PC-9 (cell line): ENCODE data around the gene SFT2D3.

Experiments used
- EZH2 ChIP-seq: fragments of 200-600 bp; sonication (generic); IDR thresholded peaks from 2 replicates; pipeline ENCODE4 v1.8.0; 2017; ENCODE audit warnings: antibody characterized with exemption, low read depth
- TF ChIP-seq, protein P1 (sequence below): fragments of 200-600 bp; sonication (generic); conservative IDR thresholded peaks from 2 replicates; pipeline ENCODE4 v1.6.1; 2017; ENCODE audit warnings: mixed run types, antibody characterized with exemption, mild to moderate bottlenecking, moderate library complexity

DNA sequence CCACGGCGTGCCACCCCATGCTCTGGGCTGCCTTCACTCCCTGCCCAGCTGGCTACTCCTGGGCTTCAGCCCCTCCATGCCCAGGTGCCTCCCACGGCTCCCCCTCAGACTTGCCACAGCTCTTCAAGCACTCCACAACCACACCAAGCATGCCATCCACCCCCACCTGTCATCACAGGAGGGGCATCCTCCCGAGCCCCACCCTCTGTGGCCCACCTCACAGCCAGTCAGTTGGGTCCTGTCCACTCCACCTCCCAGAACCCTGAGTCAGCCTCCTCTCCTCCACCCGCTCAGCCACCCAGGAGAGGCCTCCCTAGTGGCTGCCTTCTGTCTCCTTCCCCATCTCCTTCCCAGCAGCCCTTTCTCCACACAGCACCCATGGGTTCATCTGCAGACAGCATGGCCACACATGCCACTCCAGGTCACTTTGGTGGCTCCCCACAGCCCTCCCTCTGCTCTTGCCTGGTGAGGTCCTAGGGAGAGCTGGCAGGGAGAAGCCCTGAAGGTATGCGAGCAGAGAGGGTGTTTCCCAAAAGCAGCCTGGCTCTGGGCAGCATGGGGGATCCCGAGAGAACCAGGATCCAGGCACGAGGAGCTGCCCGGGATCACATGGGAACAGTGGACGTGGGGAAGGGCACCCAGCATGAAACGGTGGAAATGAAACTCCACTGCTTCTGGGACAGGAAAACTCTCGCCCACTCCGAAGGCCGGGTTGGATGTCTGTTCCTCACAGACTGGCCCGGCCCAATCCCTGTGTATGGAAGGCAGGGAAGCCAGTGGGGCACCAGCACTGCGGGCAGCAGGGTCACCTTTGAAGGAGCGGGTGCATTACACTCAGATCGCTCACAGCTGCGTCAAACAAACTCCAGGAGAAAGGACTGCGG, 28.7 kb upstream of the SFT2D3 start:
- TF ChIP-seq, protein P1, sequence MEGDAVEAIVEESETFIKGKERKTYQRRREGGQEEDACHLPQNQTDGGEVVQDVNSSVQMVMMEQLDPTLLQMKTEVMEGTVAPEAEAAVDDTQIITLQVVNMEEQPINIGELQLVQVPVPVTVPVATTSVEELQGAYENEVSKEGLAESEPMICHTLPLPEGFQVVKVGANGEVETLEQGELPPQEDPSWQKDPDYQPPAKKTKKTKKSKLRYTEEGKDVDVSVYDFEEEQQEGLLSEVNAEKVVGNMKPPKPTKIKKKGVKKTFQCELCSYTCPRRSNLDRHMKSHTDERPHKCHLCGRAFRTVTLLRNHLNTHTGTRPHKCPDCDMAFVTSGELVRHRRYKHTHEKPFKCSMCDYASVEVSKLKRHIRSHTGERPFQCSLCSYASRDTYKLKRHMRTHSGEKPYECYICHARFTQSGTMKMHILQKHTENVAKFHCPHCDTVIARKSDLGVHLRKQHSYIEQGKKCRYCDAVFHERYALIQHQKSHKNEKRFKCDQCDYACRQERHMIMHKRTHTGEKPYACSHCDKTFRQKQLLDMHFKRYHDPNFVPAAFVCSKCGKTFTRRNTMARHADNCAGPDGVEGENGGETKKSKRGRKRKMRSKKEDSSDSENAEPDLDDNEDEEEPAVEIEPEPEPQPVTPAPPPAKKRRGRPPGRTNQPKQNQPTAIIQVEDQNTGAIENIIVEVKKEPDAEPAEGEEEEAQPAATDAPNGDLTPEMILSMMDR: no peak
- no peak for TF ChIP-seq EZH2
